Osteocyte (in vitro differentiated cells): Measurements from ENCODE around the gene TP73. TPM values are rescaled to one million over a fixed set of nuclear protein-coding genes. Genes with fewer than 3 reads are reported as not detected.

Experiments used
- DNase-seq: peaks from one replicate; pipeline ENCODE4 v3.0.0; 2021; ENCODE audit warnings: mixed read lengths; ENCODE audit not compliant: unreplicated experiment; ENCODE audit errors: extremely low spot score
- H3K27ac Mint-ChIP-seq: one replicate; pipeline ENCODE4 v1.8.0; 2021; ENCODE audit warnings: mild to moderate bottlenecking, mixed read lengths; ENCODE audit not compliant: unreplicated experiment
- H3K27me3 Mint-ChIP-seq: one replicate; pipeline ENCODE4 v1.8.0; 2021; ENCODE audit warnings: mixed read lengths; ENCODE audit not compliant: unreplicated experiment
- H3K36me3 Mint-ChIP-seq: one replicate; pipeline ENCODE4 v1.8.0; 2021; ENCODE audit warnings: mixed read lengths; ENCODE audit not compliant: unreplicated experiment
- H3K4me1 Mint-ChIP-seq: one replicate; pipeline ENCODE4 v1.8.0; 2021; ENCODE audit warnings: mixed read lengths; ENCODE audit not compliant: unreplicated experiment
- H3K4me3 Mint-ChIP-seq: one replicate; pipeline ENCODE4 v1.8.0; 2021; ENCODE audit warnings: mild to moderate bottlenecking, moderate library complexity, mixed read lengths; ENCODE audit not compliant: unreplicated experiment
- H3K9me3 Mint-ChIP-seq: one replicate; pipeline ENCODE4 v1.8.0; 2021; ENCODE audit warnings: mixed read lengths; ENCODE audit not compliant: unreplicated experiment
- total RNA-seq: library from RNA; stranded (reverse); gene quantifications from 2 replicates; pipeline ENCODE4 v1.2.1, GENCODE V29; 2021
- TF ChIP-seq, protein P1 (sequence below): fragments of 200-600 bp; sonication (generic); IDR thresholded peaks from 2 replicates; pipeline ENCODE4 v1.5.0; 2021; ENCODE audit warnings: antibody characterized with exemption, mild to moderate bottlenecking, moderate library complexity

TP73 gene
- total RNA-seq, 1 donor from 2014 or later: 0.24 TPM

DNA sequence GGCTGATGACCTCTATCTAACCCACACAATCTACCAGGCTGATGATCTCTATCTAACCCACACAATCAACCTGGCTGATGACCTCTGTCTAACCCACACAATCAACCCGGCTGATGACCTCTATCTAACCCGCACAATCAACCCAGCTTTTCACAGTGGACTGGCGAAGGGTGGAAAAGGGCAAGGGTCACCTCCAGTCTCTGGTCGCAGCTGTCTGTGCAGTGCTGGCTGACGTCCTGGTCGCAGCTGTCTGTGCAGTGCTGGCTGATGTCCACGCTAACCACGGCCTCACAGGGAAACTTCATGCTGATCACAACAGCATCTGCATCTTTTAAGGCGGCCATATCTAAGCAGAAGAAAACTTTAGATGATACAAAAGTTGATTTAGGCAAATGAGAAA, 87.7 kb downstream of the TP73 start:
- TF ChIP-seq, protein P1, sequence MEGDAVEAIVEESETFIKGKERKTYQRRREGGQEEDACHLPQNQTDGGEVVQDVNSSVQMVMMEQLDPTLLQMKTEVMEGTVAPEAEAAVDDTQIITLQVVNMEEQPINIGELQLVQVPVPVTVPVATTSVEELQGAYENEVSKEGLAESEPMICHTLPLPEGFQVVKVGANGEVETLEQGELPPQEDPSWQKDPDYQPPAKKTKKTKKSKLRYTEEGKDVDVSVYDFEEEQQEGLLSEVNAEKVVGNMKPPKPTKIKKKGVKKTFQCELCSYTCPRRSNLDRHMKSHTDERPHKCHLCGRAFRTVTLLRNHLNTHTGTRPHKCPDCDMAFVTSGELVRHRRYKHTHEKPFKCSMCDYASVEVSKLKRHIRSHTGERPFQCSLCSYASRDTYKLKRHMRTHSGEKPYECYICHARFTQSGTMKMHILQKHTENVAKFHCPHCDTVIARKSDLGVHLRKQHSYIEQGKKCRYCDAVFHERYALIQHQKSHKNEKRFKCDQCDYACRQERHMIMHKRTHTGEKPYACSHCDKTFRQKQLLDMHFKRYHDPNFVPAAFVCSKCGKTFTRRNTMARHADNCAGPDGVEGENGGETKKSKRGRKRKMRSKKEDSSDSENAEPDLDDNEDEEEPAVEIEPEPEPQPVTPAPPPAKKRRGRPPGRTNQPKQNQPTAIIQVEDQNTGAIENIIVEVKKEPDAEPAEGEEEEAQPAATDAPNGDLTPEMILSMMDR: no peak
- Mint-ChIP-seq H3K27me3 (no peaks in the 10 kb centered on the region), H3K9me3 (no peaks in the 10 kb centered on the region), H3K36me3 (peaks cover 24% of the 10 kb centered on the region), H3K27ac (no peak overlapping the region), H3K4me1 (peaks cover 18% of the 10 kb centered on the region), H3K4me3 (no peak overlapping the region)
- DNase-seq: no peak

DNA sequence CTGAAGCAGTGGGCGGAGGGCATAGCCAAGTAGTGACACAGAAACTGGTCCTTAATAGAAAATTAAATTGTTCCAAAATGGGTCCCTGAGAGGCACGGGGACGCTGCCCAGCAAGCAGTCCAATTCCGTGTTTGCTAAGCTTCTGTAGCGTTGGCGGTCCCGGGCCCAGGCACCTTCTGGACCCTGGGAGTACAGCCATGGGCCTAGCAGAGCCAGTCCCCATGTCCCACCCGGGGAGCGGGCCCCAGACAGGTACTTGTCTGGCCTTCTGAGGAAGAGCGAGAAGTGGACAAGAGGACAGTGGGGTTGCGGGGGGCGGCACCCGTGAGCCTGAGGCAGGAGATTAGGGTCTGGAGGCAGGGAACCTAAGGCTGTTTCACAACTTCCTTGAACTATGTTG, 88.4 kb downstream of the TP73 start:
- Mint-ChIP-seq H3K27ac (no peak overlapping the region), H3K4me3 (no peak overlapping the region), H3K36me3 (peaks cover 24% of the 10 kb centered on the region), H3K9me3 (no peaks in the 10 kb centered on the region), H3K27me3 (no peaks in the 10 kb centered on the region), H3K4me1 (peaks cover 22% of the 10 kb centered on the region)
- TF ChIP-seq, protein P1: no peak
- DNase-seq: no peak

DNA sequence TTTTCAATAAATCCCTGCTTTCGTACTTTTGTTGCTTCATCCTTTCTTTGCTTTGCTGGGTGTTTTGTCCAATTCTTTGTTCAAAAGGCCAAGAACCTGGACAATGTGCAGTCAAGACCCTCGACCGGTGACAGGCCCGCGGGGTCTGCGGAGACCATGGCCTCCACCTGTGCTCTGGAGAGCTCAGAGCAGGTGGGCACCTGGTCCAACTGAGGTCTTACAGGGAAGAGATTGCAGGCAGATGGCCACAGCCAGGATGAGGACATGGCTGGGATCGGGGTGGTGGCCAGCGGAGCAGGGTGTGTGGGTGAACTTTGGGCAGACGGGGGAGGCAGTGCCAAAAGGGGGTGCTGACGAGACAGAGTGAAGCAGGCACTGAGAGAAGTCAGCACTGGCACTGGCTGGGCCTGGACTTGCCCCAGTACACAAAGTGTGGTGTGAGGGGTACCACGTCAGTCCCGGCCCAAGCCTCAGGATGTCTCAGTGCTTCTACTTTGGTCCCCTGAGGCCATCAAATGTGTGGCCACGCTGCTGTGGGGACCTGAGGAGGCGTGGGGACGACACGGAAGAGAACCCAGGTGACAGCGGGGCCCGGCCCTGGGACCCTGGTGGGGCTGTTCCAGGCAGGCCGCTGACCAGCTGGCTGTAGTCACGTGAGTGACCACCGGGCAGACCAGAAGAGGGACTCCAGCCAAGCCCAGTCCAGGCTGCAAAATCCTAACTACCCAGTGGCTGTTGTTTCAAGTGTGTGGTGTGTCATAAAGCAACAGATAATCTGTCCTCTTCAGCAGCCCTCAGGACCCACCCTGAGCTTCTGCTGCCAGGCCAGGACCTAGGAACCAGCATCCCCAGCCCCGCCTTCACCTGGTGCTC, 89.5 kb downstream of the TP73 start:
- no peak for DNase-seq
- Mint-ChIP-seq H3K9me3 (no peaks in the 10 kb centered on the region), H3K36me3 (peaks cover 22% of the 10 kb centered on the region), H3K4me3 (no peak overlapping the region), H3K27me3 (no peaks in the 10 kb centered on the region), H3K4me1 (peaks cover 20% of the 10 kb centered on the region), H3K27ac (no peak overlapping the region)
- TF ChIP-seq, protein P1: no peak

DNA sequence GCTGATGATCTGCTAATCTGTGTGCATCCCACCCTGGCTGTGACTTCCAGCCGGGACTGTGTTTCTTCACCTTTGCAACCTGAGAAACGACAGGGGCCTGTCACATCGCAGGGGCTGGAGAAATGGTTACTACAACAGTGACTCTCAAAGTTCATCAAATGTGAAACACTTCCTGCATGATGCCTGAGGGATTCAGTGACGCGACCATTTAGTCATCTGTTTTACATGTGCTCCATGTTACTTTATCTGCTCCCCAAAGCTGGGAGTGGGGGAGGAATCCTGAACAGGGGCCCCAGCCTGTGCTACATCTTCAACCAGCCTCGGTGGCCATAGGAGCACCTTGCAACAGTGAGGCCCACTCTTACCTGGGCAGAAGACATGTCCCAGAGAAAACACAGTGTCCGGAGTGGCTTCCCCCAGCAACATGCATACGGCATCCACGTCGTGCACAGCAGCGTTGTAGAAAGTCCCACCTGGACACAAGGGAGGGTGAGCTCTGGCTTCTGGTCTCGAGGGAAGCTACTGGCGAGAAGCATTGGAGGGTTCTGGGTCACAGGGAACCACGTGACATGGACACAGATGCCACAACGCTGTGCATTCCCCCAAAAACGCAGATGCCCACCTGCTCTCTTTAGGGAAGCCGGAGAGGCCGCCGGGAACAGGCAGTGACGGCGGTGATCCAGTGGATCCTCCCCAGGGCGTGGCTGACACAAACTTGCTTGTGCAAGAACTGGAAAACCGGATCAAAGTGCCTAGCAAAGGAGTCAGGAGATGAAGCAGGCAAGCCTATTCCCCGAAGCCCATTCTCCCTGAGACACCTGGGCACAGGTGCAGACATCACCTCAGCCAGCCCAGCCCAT, 90.4 kb downstream of the TP73 start:
- DNase-seq: no peak
- no peaks in the 10 kb centered on the region for H3K27me3 Mint-ChIP-seq
- H3K9me3 Mint-ChIP-seq: no peaks in the 10 kb centered on the region
- H3K36me3 Mint-ChIP-seq: peaks cover 16% of the 10 kb centered on the region
- TF ChIP-seq, protein P1: no peak
- no peak overlapping the region for H3K4me3 Mint-ChIP-seq
- H3K27ac Mint-ChIP-seq: no peak overlapping the region
- H3K4me1 Mint-ChIP-seq: peaks cover 20% of the 10 kb centered on the region

DNA sequence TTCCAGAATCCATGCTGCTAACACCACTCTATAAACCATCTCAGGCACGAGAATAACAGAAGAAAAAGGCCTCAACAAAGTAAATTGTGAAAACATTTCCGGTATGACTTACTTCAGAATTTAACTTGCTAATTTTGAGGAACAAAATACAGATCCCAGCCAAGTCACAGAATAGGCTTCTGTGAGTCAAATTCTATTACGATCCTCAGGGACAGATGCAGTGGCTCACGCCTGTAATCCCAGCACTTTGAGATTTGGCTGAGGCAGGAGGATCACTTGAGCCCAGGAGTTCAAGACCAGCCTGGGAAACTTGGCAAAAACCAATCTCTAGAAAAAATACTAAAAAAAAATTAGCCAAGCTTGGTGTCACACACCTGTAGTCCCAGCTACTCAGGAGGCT, 91.1 kb downstream of the TP73 start:
- DNase-seq: no peak
- H3K9me3 Mint-ChIP-seq: no peaks in the 10 kb centered on the region
- H3K4me3 Mint-ChIP-seq: no peak overlapping the region
- H3K4me1 Mint-ChIP-seq: peaks cover 24% of the 10 kb centered on the region
- peaks cover 13% of the 10 kb centered on the region for H3K36me3 Mint-ChIP-seq
- H3K27ac Mint-ChIP-seq: no peak overlapping the region
- TF ChIP-seq, protein P1: no peak
- no peaks in the 10 kb centered on the region for H3K27me3 Mint-ChIP-seq
